Neural crest cell (in vitro differentiated cells): ENCODE data around the gene ENOX1. TPM values are rescaled to one million over a fixed set of nuclear protein-coding genes. Genes with fewer than 3 reads are reported as not detected.
A peak's percentile ranks its signal among the peaks of the same experiment; 100 is the strongest.

Experiments
- DNase-seq: peaks from one replicate; pipeline ENCODE4 v3.0.0; 2021; ENCODE audit warnings: low read depth, mixed read lengths, low spot score
- H3K27ac Mint-ChIP-seq: one replicate; pipeline ENCODE4 v1.8.0; 2021; ENCODE audit warnings: mild to moderate bottlenecking, mixed read lengths; ENCODE audit not compliant: unreplicated experiment
- H3K27me3 Mint-ChIP-seq: 2 replicates; pipeline ENCODE4 v1.8.0; 2021; ENCODE audit warnings: low read depth, mild to moderate bottlenecking, mixed read lengths
- H3K36me3 Mint-ChIP-seq: 2 replicates; pipeline ENCODE4 v1.8.0; 2021; ENCODE audit warnings: low read depth, mild to moderate bottlenecking, mixed read lengths
- H3K4me1 Mint-ChIP-seq: 2 replicates; pipeline ENCODE4 v1.8.0; 2021; ENCODE audit warnings: mixed read lengths
- H3K4me3 Mint-ChIP-seq: one replicate; pipeline ENCODE4 v1.8.0; 2021; ENCODE audit warnings: mild to moderate bottlenecking, mixed read lengths
- H3K9me3 Mint-ChIP-seq: 2 replicates; pipeline ENCODE4 v1.8.0; 2021; ENCODE audit warnings: mixed read lengths
- total RNA-seq: library from RNA; stranded (reverse); gene quantifications from 2 replicates; pipeline ENCODE4 v1.2.1, GENCODE V29; 2021
- TF ChIP-seq, protein P1 (sequence below): fragments of 200-600 bp; sonication (generic); conservative IDR thresholded peaks from 2 replicates; pipeline ENCODE4 v1.5.0; 2021; ENCODE audit warnings: antibody characterized with exemption, mild to moderate bottlenecking

ENOX1 gene
- total RNA-seq, 1 donor from 2014 or later = 3.8 TPM

GRCh38 chr13:43441899-43442499 is 344.8 kb downstream of the ENOX1 start:
- Mint-ChIP-seq H3K36me3 (no peaks in the 10 kb centered on the region), H3K4me3 (no peak overlapping the region), H3K27me3 (no peaks in the 10 kb centered on the region), H3K9me3 (no peaks in the 10 kb centered on the region), H3K4me1 (peaks cover 3% of the 10 kb centered on the region), H3K27ac (no peak overlapping the region)
- DNase-seq = no peak
- TF ChIP-seq, protein P1, sequence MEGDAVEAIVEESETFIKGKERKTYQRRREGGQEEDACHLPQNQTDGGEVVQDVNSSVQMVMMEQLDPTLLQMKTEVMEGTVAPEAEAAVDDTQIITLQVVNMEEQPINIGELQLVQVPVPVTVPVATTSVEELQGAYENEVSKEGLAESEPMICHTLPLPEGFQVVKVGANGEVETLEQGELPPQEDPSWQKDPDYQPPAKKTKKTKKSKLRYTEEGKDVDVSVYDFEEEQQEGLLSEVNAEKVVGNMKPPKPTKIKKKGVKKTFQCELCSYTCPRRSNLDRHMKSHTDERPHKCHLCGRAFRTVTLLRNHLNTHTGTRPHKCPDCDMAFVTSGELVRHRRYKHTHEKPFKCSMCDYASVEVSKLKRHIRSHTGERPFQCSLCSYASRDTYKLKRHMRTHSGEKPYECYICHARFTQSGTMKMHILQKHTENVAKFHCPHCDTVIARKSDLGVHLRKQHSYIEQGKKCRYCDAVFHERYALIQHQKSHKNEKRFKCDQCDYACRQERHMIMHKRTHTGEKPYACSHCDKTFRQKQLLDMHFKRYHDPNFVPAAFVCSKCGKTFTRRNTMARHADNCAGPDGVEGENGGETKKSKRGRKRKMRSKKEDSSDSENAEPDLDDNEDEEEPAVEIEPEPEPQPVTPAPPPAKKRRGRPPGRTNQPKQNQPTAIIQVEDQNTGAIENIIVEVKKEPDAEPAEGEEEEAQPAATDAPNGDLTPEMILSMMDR = no peak

DNA sequence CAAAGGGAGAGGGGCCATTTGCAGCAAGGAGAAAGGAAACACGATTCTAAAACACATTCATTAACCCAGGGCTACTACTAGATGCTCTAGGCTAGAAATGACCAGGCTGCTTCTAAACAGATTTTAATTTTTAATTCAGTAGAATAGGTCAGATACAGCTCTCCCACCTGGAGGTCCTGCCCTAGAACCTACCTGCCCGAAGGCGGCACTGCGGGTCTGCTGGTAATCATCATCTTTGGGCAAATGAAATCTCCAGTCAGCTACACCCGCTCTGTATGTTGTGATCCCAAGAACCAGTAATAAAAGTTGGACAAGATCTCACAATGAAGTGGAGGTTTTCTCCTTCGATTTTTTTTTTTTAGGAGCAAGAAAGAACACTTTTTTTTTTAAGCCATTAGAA is 345.3 kb downstream of the ENOX1 start:
- peaks cover 3% of the 10 kb centered on the region for H3K4me1 Mint-ChIP-seq
- H3K27ac Mint-ChIP-seq = no peak overlapping the region
- DNase-seq = no peak
- H3K9me3 Mint-ChIP-seq = no peaks in the 10 kb centered on the region
- H3K36me3 Mint-ChIP-seq = no peaks in the 10 kb centered on the region
- H3K4me3 Mint-ChIP-seq = no peak overlapping the region
- no peaks in the 10 kb centered on the region for H3K27me3 Mint-ChIP-seq
- TF ChIP-seq, protein P1 = no peak

GRCh38 chr13:43434191-43434590 is 352.6 kb downstream of the ENOX1 start:
- Mint-ChIP-seq H3K36me3 (no peaks in the 10 kb centered on the region), H3K4me1 (no peaks in the 10 kb centered on the region), H3K27ac (no peak overlapping the region), H3K4me3 (no peak overlapping the region), H3K27me3 (no peaks in the 10 kb centered on the region), H3K9me3 (no peaks in the 10 kb centered on the region)
- DNase-seq = no peak
- TF ChIP-seq, protein P1 = no peak

- Mint-ChIP-seq H3K27me3 (no peaks in the 10 kb centered on the region), H3K36me3 (no peaks in the 10 kb centered on the region), H3K4me1 (no peaks in the 10 kb centered on the region)
Observed at GRCh38 chr13:43433691-43434141, 353.1 kb downstream of the ENOX1 start.

GRCh38 chr13:43432958-43433357 is 353.8 kb downstream of the ENOX1 start:
- no peaks in the 10 kb centered on the region for H3K4me1 Mint-ChIP-seq
- peak overlapping the region; percentile 43 for H3K27ac Mint-ChIP-seq
- H3K9me3 Mint-ChIP-seq = no peaks in the 10 kb centered on the region
- DNase-seq = no peak
- H3K27me3 Mint-ChIP-seq = no peaks in the 10 kb centered on the region
- H3K4me3 Mint-ChIP-seq = no peak overlapping the region
- no peaks in the 10 kb centered on the region for H3K36me3 Mint-ChIP-seq
- TF ChIP-seq, protein P1 = no peak

More at GRCh38 chr13:43433691-43434141, 353.1 kb downstream of the ENOX1 start:
- Mint-ChIP-seq H3K9me3 (no peaks in the 10 kb centered on the region), H3K27ac (no peak overlapping the region), H3K4me3 (no peak overlapping the region)
- no peak for DNase-seq
- TF ChIP-seq, protein P1 = no peak
